Chondrocyte (in vitro differentiated cells): ENCODE measurements around the gene RAB7B. TPM values are rescaled to one million over a fixed set of nuclear protein-coding genes. Genes with fewer than 3 reads are reported as not detected.

ENCODE experiments used
- DNase-seq: peaks from one replicate; pipeline ENCODE4 v3.0.0; 2021; ENCODE audit warnings: mixed read lengths, low spot score
- H3K27ac Mint-ChIP-seq: one replicate; pipeline ENCODE4 v1.8.0; 2021; ENCODE audit warnings: mild to moderate bottlenecking, moderate library complexity, mixed read lengths; ENCODE audit not compliant: unreplicated experiment
- H3K27me3 Mint-ChIP-seq: 2 replicates; pipeline ENCODE4 v1.8.0; 2021; ENCODE audit warnings: low read depth, mixed read lengths
- H3K36me3 Mint-ChIP-seq: 2 replicates; pipeline ENCODE4 v1.8.0; 2021; ENCODE audit warnings: low read depth, mixed read lengths
- H3K4me1 Mint-ChIP-seq: 2 replicates; pipeline ENCODE4 v1.8.0; 2021; ENCODE audit warnings: low read depth, mild to moderate bottlenecking, mixed read lengths
- H3K4me3 Mint-ChIP-seq: one replicate; pipeline ENCODE4 v1.8.0; 2021; ENCODE audit warnings: mild to moderate bottlenecking, moderate library complexity, mixed read lengths; ENCODE audit not compliant: unreplicated experiment
- H3K9me3 Mint-ChIP-seq: 2 replicates; pipeline ENCODE4 v1.8.0; 2021; ENCODE audit warnings: low read depth, mixed read lengths
- CTCF ChIP-seq: fragments of 200-600 bp; sonication (generic); IDR thresholded peaks from 2 replicates; pipeline ENCODE4 v1.5.0; 2021; ENCODE audit warnings: antibody characterized with exemption, mild to moderate bottlenecking, moderate library complexity
- total RNA-seq: library from RNA; stranded (reverse); gene quantifications from 3 replicates; pipeline ENCODE4 v1.2.1, GENCODE V29; 2021

Gene RAB7B
- total RNA-seq, 1 donor from 2014 or later = 4.5 TPM

- Mint-ChIP-seq H3K9me3 (peaks cover 12% of the 10 kb centered on the region), H3K36me3 (peaks cover 2% of the 10 kb centered on the region), H3K4me1 (peaks cover 7% of the 10 kb centered on the region), H3K27me3 (no peaks in the 10 kb centered on the region), H3K4me3 (no peak overlapping the region), H3K27ac (no peak overlapping the region)
- TF ChIP-seq CTCF = no peak
- no peak for DNase-seq
Observed at GRCh38 chr1:206021626-206022365, 18.6 kb upstream of the RAB7B start.

DNA sequence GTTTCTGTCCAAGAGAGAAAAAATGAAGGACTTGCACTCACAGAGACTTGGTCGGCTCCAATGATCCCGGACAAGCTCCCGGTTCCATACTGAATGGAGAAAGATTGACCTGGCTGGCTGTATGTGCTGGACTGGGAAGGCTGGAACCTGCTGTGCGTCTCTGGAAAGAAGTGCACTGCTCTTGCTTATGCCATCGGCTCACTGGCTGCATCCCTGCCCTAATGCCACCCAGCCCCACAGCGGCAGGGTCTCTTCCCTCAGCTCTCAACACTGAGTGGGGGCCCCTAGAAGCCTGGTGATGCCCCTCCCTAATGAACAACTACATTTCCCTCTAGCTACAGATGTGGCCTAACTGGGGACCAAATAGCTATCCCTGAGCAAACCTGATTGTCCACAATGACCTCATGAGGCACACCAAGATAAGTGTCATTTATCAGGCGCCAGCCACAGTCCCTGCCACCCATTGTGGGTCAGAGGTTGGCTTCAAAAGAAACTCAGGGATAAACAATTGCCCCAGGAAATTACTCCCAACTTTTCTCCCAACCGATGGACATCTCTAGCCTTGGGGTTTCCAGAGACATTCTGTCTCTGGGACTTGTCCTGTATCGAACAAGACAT, 17.9 kb upstream of the RAB7B start:
- H3K4me3 Mint-ChIP-seq = no peak overlapping the region
- no peak for TF ChIP-seq CTCF
- no peaks in the 10 kb centered on the region for H3K27me3 Mint-ChIP-seq
- H3K9me3 Mint-ChIP-seq = peaks cover 7% of the 10 kb centered on the region
- H3K27ac Mint-ChIP-seq = no peak overlapping the region
- DNase-seq = no peak
- peaks cover 2% of the 10 kb centered on the region for H3K36me3 Mint-ChIP-seq
- peaks cover 7% of the 10 kb centered on the region for H3K4me1 Mint-ChIP-seq

GRCh38 chr1:206020393-206021007, 17.3 kb upstream of the RAB7B start:
- DNase-seq = no peak
- Mint-ChIP-seq H3K27me3 (no peaks in the 10 kb centered on the region), H3K36me3 (peaks cover 2% of the 10 kb centered on the region), H3K4me1 (peaks cover 7% of the 10 kb centered on the region), H3K9me3 (peaks cover 5% of the 10 kb centered on the region), H3K4me3 (no peak overlapping the region), H3K27ac (no peak overlapping the region)
- no peak for TF ChIP-seq CTCF

GRCh38 chr1:206015071-206015470, 11.9 kb upstream of the RAB7B start:
- Mint-ChIP-seq H3K36me3 (peaks cover 2% of the 10 kb centered on the region), H3K27ac (no peak overlapping the region), H3K4me1 (no peaks in the 10 kb centered on the region), H3K27me3 (no peaks in the 10 kb centered on the region), H3K4me3 (no peak overlapping the region), H3K9me3 (peaks cover 5% of the 10 kb centered on the region)
- no peak for DNase-seq
- no peak for TF ChIP-seq CTCF

- Mint-ChIP-seq H3K4me1 (no peaks in the 10 kb centered on the region), H3K36me3 (peaks cover 2% of the 10 kb centered on the region), H3K27me3 (no peaks in the 10 kb centered on the region), H3K27ac (no peak overlapping the region), H3K9me3 (peaks cover 5% of the 10 kb centered on the region), H3K4me3 (no peak overlapping the region)
- no peak for TF ChIP-seq CTCF
- no peak for DNase-seq
Observed at GRCh38 chr1:206014601-206015000, 11.4 kb upstream of the RAB7B start.
